PFSK-1 (cell line): ENCODE results near the gene GNG12.

ENCODE experiments used
- FOXP2 ChIP-seq: optimal IDR thresholded peaks from 2 replicates; pipeline ENCODE3; 2011; ENCODE audit warnings: borderline replicate concordance, control low read depth, inconsistent platforms; ENCODE audit not compliant: insufficient read depth; ENCODE audit errors: extremely low read length, extremely low read depth
- POLR2AphosphoS5 ChIP-seq: IDR thresholded peaks from 2 replicates; pipeline ENCODE4 v1.6.1; 2012; ENCODE audit warnings: low read depth, mild to moderate bottlenecking, control low read depth, low read length, moderate library complexity
- SIN3A ChIP-seq: IDR thresholded peaks from 2 replicates; pipeline ENCODE4 v1.6.1; 2012; ENCODE audit warnings: mild to moderate bottlenecking, low read length, moderate library complexity, borderline replicate concordance; ENCODE audit not compliant: insufficient read depth
- TAF1 ChIP-seq: IDR thresholded peaks from 2 replicates; pipeline ENCODE4 v1.6.1; 2012; ENCODE audit warnings: low read length, control low read depth, borderline replicate concordance; ENCODE audit not compliant: insufficient read depth
- TF ChIP-seq, protein P1 (sequence below), 2 experiments: IDR thresholded peaks; 2 replicates each; pipeline versions ENCODE4 v1.6.1 to v1.8.0; 2011 to 2012; ENCODE audit warnings: low read depth in 2 of 2, low read length in 2 of 2, control low read depth in 1 of 2, inconsistent platforms in 1 of 2, mild to moderate bottlenecking in 1 of 2, moderate library complexity in 1 of 2; ENCODE audit not compliant: insufficient read depth in 1 of 2

GNG12 gene

DNA sequence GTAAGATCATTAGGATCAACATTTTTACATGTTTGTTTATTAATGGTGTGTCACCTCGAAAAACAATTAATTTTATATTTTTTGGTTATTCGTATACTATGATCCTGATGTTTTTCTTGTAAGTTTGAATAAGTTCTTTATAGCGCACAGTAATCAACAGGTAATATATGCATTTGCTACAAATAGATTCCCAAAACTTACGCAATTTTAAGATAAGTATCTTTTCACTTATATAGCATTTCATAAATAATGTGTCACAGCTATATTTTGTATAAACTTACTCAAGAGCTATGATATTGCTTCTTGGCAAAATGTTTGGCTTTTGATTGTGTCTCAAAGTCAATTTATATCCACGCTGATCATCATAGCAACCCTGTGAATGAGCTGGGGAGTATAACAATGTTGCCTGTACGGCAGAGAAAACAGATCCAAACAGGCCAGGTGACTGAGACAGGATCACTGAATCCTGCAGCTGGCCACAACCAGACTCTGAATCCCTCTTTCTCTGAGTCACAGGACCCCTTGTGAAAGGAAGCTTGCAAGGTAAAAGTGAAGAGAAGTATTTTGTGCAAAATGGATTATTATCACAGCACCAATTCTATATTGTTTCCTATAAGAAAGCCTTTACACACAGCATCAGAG, 48.6 kb downstream of the GNG12 start:
- TF ChIP-seq SIN3A (no peak), FOXP2 (no peak), TAF1 (no peak), POLR2AphosphoS5 (no peak)
- TF ChIP-seq, protein P1, sequence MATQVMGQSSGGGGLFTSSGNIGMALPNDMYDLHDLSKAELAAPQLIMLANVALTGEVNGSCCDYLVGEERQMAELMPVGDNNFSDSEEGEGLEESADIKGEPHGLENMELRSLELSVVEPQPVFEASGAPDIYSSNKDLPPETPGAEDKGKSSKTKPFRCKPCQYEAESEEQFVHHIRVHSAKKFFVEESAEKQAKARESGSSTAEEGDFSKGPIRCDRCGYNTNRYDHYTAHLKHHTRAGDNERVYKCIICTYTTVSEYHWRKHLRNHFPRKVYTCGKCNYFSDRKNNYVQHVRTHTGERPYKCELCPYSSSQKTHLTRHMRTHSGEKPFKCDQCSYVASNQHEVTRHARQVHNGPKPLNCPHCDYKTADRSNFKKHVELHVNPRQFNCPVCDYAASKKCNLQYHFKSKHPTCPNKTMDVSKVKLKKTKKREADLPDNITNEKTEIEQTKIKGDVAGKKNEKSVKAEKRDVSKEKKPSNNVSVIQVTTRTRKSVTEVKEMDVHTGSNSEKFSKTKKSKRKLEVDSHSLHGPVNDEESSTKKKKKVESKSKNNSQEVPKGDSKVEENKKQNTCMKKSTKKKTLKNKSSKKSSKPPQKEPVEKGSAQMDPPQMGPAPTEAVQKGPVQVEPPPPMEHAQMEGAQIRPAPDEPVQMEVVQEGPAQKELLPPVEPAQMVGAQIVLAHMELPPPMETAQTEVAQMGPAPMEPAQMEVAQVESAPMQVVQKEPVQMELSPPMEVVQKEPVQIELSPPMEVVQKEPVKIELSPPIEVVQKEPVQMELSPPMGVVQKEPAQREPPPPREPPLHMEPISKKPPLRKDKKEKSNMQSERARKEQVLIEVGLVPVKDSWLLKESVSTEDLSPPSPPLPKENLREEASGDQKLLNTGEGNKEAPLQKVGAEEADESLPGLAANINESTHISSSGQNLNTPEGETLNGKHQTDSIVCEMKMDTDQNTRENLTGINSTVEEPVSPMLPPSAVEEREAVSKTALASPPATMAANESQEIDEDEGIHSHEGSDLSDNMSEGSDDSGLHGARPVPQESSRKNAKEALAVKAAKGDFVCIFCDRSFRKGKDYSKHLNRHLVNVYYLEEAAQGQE (IDR thresholded peaks at IDR 0.05; ENCODE audit: insufficient read depth in 1 of 2, low read depth in 2 of 2, low read length in 2 of 2), result no peak

- TF ChIP-seq TAF1, result no peak
- TF ChIP-seq, protein P1 (IDR thresholded peaks at IDR 0.05; ENCODE audit: insufficient read depth in 1 of 2, low read depth in 2 of 2, low read length in 2 of 2), result no peak
These were observed 52.6 kb downstream of the GNG12 start for GRCh38 chr1:67780637-67781036.

- no peak for TF ChIP-seq TAF1
- TF ChIP-seq POLR2AphosphoS5, result no peak
- no peak for TF ChIP-seq FOXP2
- TF ChIP-seq SIN3A, result no peak
- TF ChIP-seq, protein P1 (IDR thresholded peaks at IDR 0.05; ENCODE audit: insufficient read depth in 1 of 2, low read depth in 2 of 2, low read length in 2 of 2), result no peak
These were observed 55.8 kb downstream of the GNG12 start for GRCh38 chr1:67777440-67777839.

DNA sequence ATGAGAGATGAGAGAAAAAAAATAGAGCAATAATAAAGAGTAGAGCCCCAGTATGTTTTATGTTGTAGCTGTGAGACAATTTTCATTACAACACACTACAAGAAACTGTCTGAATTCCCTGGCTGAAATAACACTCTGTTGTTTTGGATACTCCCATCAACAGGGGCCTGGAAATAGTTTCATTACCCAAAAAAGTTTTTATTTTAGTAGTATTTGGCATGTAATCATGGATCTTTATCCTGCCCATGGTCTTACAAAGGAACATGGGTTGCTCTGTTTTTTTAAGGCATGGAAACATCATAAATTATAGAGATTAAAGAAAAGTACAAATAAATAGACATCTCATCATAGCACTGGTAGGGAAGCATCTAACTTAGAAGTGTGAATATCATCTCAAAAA, 56.3 kb downstream of the GNG12 start:
- TF ChIP-seq FOXP2 (no peak), SIN3A (no peak), TAF1 (no peak), POLR2AphosphoS5 (no peak)
- TF ChIP-seq, protein P1 (IDR thresholded peaks at IDR 0.05; ENCODE audit: insufficient read depth in 1 of 2, low read depth in 2 of 2, low read length in 2 of 2), result no peak

DNA sequence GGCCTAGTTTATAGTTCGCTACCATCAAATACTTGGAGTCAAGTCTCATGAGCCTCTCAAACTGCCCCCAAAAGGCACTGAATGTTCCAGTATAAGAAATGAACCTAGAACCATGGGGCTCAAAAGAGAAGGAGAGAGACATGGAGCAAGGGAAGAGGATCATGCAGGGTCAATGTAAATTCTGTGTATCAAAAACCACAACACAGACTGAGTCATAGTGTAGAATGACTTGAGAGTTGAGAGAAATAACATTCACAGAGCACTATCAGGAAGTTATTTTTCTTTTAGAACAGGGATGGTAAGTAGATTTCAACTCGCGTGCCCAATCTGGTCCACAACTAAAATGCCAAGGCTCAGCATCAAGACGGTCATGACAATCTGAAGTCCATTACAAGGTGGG, 59.8 kb downstream of the GNG12 start:
- TF ChIP-seq SIN3A (no peak), POLR2AphosphoS5 (no peak), FOXP2 (no peak), TAF1 (no peak)
- TF ChIP-seq, protein P1 (IDR thresholded peaks at IDR 0.05; ENCODE audit: insufficient read depth in 1 of 2, low read depth in 2 of 2, low read length in 2 of 2), result no peak
